HepG2 (cell line): ENCODE data around the gene HERPUD2. TPM values are rescaled to one million over a fixed set of nuclear protein-coding genes. Genes with fewer than 3 reads are reported as not detected.

Experiments used
- AGO1 ChIP-seq: fragments of 200-400 bp; formaldehyde crosslinking; IDR thresholded peaks from 2 replicates; pipeline ENCODE4 v1.6.1; 2017; ENCODE audit warnings: mild to moderate bottlenecking, low read depth, low read length, moderate library complexity; ENCODE audit not compliant: poor library complexity, severe bottlenecking
- ATF3 ChIP-seq: sonication (generic); formaldehyde crosslinking; IDR thresholded peaks from 2 replicates; pipeline ENCODE4 v1.4.0; 2020; ENCODE audit warnings: missing genetic modification reagents
- E2F2 ChIP-seq: sonication (generic); formaldehyde crosslinking; IDR thresholded peaks from 2 replicates; pipeline ENCODE4 v1.4.0; 2020; ENCODE audit warnings: missing genetic modification reagents, borderline replicate concordance
- FOXK2 ChIP-seq: fragments of 450-650 bp; IDR thresholded peaks from 2 replicates; pipeline ENCODE4 v1.6.1; 2016
- GRHL1 ChIP-seq: sonication (generic); formaldehyde crosslinking; conservative IDR thresholded peaks from 2 replicates; pipeline ENCODE4 v1.8.0; 2022; ENCODE audit warnings: missing genetic modification reagents
- KAT7 ChIP-seq: IDR thresholded peaks from 2 replicates; pipeline ENCODE4 v1.6.1; 2018; ENCODE audit warnings: borderline replicate concordance, missing compliant biosample characterization
- MAFF ChIP-seq: IDR thresholded peaks from 2 replicates; pipeline ENCODE4 v1.6.1; 2011; ENCODE audit warnings: low read depth, low read length, improper control_type of control experiment
- MLLT10 ChIP-seq: sonication (generic); formaldehyde crosslinking; IDR thresholded peaks from 2 replicates; pipeline ENCODE4 v1.4.0; 2020; ENCODE audit warnings: missing genetic modification reagents
- MTA1 ChIP-seq: sonication (generic); formaldehyde crosslinking; IDR thresholded peaks from 2 replicates; pipeline ENCODE4 v1.4.0; 2020; ENCODE audit warnings: missing genetic modification reagents, mild to moderate bottlenecking, borderline replicate concordance
- NCOA2 ChIP-seq: sonication (generic); formaldehyde crosslinking; IDR thresholded peaks from 2 replicates; pipeline ENCODE4 v1.8.0; 2022; ENCODE audit warnings: inconsistent platforms
- PHB2 ChIP-seq: fragments of 450-650 bp; IDR thresholded peaks from 2 replicates; pipeline ENCODE4 v1.6.1; 2018; ENCODE audit not compliant: partially characterized antibody
- POLR2G ChIP-seq: fragments of 200-400 bp; formaldehyde crosslinking; IDR thresholded peaks from 2 replicates; pipeline ENCODE4 v1.6.1; 2018; ENCODE audit warnings: mild to moderate bottlenecking, low read depth, low read length, moderate library complexity
- RFX1 ChIP-seq: fragments of 450-650 bp; IDR thresholded peaks from 2 replicates; pipeline ENCODE4 v1.6.1; 2017
- SETDB1 ChIP-seq: sonication (generic); formaldehyde crosslinking; IDR thresholded peaks from 2 replicates; pipeline ENCODE4 v1.5.1; 2020; ENCODE audit warnings: missing genetic modification reagents, mild to moderate bottlenecking, borderline replicate concordance
- SIN3A ChIP-seq: IDR thresholded peaks from 2 replicates; pipeline ENCODE4 v1.6.1; 2011; ENCODE audit warnings: low read depth, mild to moderate bottlenecking, control low read depth, low read length, borderline replicate concordance
- SP140L ChIP-seq: sonication (generic); formaldehyde crosslinking; IDR thresholded peaks from 2 replicates; pipeline ENCODE4 v1.4.0; 2020; ENCODE audit warnings: missing genetic modification reagents, borderline replicate concordance
- XBP1 ChIP-seq: sonication (generic); formaldehyde crosslinking; IDR thresholded peaks from 2 replicates; pipeline ENCODE4 v1.5.0; 2020; ENCODE audit warnings: missing genetic modification reagents
- ZBTB46 ChIP-seq: sonication (generic); formaldehyde crosslinking; IDR thresholded peaks from 2 replicates; pipeline ENCODE4 v1.4.0; 2020; ENCODE audit warnings: mild to moderate bottlenecking, missing genetic modification reagents, borderline replicate concordance
- ZFAT ChIP-seq: sonication (generic); formaldehyde crosslinking; conservative IDR thresholded peaks from 2 replicates; pipeline ENCODE4 v1.8.1; 2023; ENCODE audit warnings: missing genetic modification reagents, inconsistent platforms
- ZFX ChIP-seq: sonication (generic); formaldehyde crosslinking; IDR thresholded peaks from 2 replicates; pipeline ENCODE4 v1.4.0; 2020; ENCODE audit warnings: mild to moderate bottlenecking, low read depth, missing genetic modification reagents, moderate library complexity
- ZNF121 ChIP-seq: sonication (generic); formaldehyde crosslinking; IDR thresholded peaks from 2 replicates; pipeline ENCODE4 v1.5.0; 2020; ENCODE audit warnings: mild to moderate bottlenecking, missing genetic modification reagents
- ZNF124 ChIP-seq: sonication (generic); formaldehyde crosslinking; IDR thresholded peaks from 2 replicates; pipeline ENCODE4 v1.4.0; 2020; ENCODE audit warnings: missing genetic modification reagents
- ZNF230 ChIP-seq: sonication (generic); formaldehyde crosslinking; IDR thresholded peaks from 2 replicates; pipeline ENCODE4 v1.4.0; 2020; ENCODE audit warnings: mild to moderate bottlenecking, missing genetic modification reagents
- ZNF251 ChIP-seq: sonication (generic); formaldehyde crosslinking; IDR thresholded peaks from 2 replicates; pipeline ENCODE4 v1.9.0; 2021; ENCODE audit warnings: mild to moderate bottlenecking, missing genetic modification reagents
- ZNF569 ChIP-seq: sonication (generic); formaldehyde crosslinking; IDR thresholded peaks from 2 replicates; pipeline ENCODE4 v1.5.0; 2020; ENCODE audit warnings: mild to moderate bottlenecking, missing genetic modification reagents, moderate library complexity, borderline replicate concordance
- ZNF720 ChIP-seq: sonication (generic); formaldehyde crosslinking; IDR thresholded peaks from 2 replicates; pipeline ENCODE4 v1.4.0; 2020; ENCODE audit warnings: missing genetic modification reagents
- ZNF749 ChIP-seq: sonication (generic); formaldehyde crosslinking; IDR thresholded peaks from 2 replicates; pipeline ENCODE4 v1.8.0; 2022; ENCODE audit warnings: mild to moderate bottlenecking, missing genetic modification reagents, moderate library complexity, borderline replicate concordance
- polyA plus RNA-seq, 8 experiments: library from polyadenylated mRNA; depleted of rRNA in 3 of 8; stranded (reverse) in 7 of 8; unstranded in 1 of 8; fragments of >200 nt; fragmentation: Illumina TruSeq in 4 of 8; extraction: Trizol in 4 of 8; gene quantifications; 2 replicates each; pipeline versions ENCODE4 v1.2.1 to v1.2.3, GENCODE V29; 2011 to 2016; ENCODE audit warnings: low read depth in 4 of 8, missing spikeins in 1 of 8, mixed read lengths in 1 of 8; ENCODE audit not compliant: insufficient read depth in 1 of 8
- total RNA-seq, 5 experiments: library from RNA; depleted of rRNA; stranded (reverse); fragments of >200 nt; fragmentation: Illumina TruSeq; extraction: Trizol; gene quantifications; 2 replicates each; pipeline ENCODE4 v1.2.3, GENCODE V29; 2016; ENCODE audit warnings: low read depth in 1 of 5

HERPUD2 gene
- total and polyA plus RNA-seq, 2 of the 13 experiments (the other 11 are each of a cell fraction or from before 2014, with no cell fraction given): 10.7 to 38.6 TPM

- TF ChIP-seq NCOA2 (0 out of 2 replicates have a peak, but pooled peaks have one; percentile 9), SETDB1 (CRISPR knock-in tag) (no peak), GRHL1 (CRISPR knock-in tag) (no peak), SP140L (CRISPR knock-in tag) (no peak), ZNF230 (CRISPR knock-in tag) (peak; percentile 67; the same call in 1 of the 2 replicates), POLR2G (peak; percentile 90), ZNF124 (CRISPR knock-in tag) (peak; percentile 42; the same call in 1 of the 2 replicates), AGO1 (no peak), ZNF251 (no peak), KAT7 (peak; percentile 93), ATF3 (CRISPR knock-in tag) (peak; percentile 29; the same call in 1 of the 2 replicates), ZNF720 (no peak), MLLT10 (no peak), ZNF749 (CRISPR knock-in tag) (peak; percentile 72; the same call in 1 of the 2 replicates), ZFAT (no peak), MAFF (no peak), RFX1 (no peak), ZNF121 (CRISPR knock-in tag) (no peak; the same call in none of the 2 replicates), ZNF569 (no peak), SIN3A (peak; percentile 74; the same call in 1 of the 2 replicates), PHB2 (no peak), FOXK2 (peak; percentile 27; the same call in 1 of the 2 replicates), E2F2 (CRISPR knock-in tag) (peak; percentile 18; the same call in 1 of the 2 replicates), ZFX (CRISPR knock-in tag) (peak; percentile 99), MTA1 (CRISPR knock-in tag) (peak; percentile 86), ZBTB46 (CRISPR knock-in tag) (0 out of 2 replicates have a peak, but pooled peaks have one; percentile 52), XBP1 (no peak)
Observed at GRCh38 chr7:35694784-35695472, at the start of gene HERPUD2 (continued).
